Stimulated activated CD4-positive, alpha-beta T cell treated with anti-CD3 and anti-CD28 coated beads, Interleukin-4, amount 100 ng/mL, for 24 hours (primary cell): ENCODE measurements around the gene SNX20.
A peak's percentile ranks its signal among the peaks of the same experiment; 100 is the strongest.

Experiments used
- DNase-seq: peaks from one replicate; pipeline ENCODE4 v3.0.0-alpha.2; 2020

Gene SNX20

GRCh38 chr16:50681021-50681885 lies at the start of gene SNX20:
Gene SNX20, minus strand, starts transcription at chr16:50681312. Its CDS starts 3,786 bp downstream, at chr16:50677526.
- DNase-seq, result peak; percentile 64

- DNase-seq, result no peak
Observed at GRCh38 chr16:50724306-50724705, 43.2 kb upstream of the SNX20 start.

GRCh38 chr16:50722960-50723359 lies 41.8 kb upstream of the SNX20 start:
- no peak for DNase-seq

- DNase-seq, result no peak
Observed at GRCh38 chr16:50722405-50722737, 41.3 kb upstream of the SNX20 start.

GRCh38 chr16:50721549-50722404 lies 40.7 kb upstream of the SNX20 start:
- DNase-seq, result no peak

DNA sequence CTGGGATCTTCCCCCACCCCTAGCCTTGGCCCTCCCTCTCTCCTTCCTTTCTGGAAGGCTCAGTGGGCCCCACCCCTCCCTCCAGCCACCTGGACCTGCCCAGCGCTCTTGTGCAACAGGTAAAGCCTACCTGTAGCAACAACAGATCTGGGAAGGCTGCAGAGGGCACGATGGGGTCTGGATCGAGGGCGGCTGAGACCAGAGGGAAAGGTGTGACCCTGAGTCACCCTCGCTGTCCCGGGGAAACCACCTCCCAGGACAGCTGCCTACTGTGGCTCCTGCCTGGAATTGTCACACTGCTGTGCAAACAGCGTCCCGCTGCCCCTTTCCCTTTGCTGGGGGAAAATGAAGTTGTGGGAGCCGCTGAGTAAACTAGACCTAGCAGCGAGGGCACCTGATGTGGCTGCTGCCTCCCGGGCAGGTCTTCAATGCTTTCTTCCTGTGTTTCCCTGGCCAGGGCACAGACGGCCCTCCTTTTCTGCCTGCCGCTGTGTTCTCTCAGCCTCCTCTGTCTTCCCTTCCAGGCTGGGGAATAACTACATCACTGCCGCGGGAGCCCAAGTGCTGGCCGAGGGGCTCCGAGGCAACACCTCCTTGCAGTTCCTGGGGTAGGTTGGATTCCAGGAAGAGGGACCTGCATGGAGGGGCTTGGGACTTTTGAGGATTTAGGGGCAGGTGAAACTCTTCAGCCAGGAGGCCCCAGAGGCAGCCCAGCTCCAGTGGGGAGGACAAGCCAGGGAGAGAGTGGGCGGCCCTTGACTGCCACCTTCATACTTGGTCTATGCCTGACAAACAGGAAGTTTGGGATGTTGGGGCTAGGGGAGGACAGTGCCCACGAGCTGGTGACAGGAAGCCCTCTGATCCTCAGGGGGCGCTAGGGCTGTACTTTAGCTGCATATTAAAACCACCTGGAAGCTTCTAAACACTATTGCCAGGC lies 38.6 kb upstream of the SNX20 start:
- no peak for DNase-seq

- DNase-seq, result no peak
Observed at GRCh38 chr16:50718761-50719400, 37.8 kb upstream of the SNX20 start.

- DNase-seq, result no peak
Observed at GRCh38 chr16:50718061-50718760, 37.1 kb upstream of the SNX20 start.

DNA sequence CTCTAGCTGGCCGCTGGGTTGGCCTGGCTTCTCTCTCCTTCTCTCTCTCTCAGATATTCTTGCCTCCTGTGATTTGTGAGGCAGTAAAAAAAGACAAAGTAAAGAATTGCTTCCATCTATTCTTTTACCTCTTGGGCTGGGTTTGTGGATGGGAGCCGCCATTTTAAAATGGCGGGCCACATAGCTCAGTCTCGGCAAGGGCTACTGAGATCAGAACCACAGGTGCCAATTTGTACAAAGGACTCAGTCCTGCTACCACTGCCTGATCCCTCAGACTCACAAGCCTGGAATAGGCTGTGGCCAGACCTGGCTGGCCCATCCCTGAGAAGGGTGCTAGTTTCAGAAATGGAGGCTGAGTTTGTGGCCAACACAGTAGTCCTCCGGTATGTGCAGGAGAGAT lies 36.4 kb upstream of the SNX20 start:
- DNase-seq, result no peak

- no peak for DNase-seq
Observed at GRCh38 chr16:50717091-50717490, 36.0 kb upstream of the SNX20 start.

DNA sequence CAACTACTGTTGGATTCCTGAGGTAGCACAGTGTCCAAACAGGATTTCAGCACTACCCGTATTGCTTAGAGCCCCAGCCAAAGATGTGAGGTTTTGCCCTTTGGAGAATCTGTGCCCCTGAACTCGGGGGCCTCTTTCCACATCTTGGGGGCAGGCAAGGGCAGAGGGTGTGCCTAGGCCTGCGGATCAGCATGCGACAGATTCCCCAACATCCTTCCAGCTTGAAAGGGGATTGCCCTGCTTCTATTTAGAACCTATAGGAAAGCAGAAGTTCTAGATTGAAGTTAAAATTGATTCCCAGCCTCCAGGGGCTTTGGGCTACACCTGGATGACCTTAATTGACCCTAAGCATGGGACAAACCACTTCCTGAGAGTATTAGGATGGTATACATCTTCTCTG lies 31.8 kb upstream of the SNX20 start:
- no peak for DNase-seq

DNA sequence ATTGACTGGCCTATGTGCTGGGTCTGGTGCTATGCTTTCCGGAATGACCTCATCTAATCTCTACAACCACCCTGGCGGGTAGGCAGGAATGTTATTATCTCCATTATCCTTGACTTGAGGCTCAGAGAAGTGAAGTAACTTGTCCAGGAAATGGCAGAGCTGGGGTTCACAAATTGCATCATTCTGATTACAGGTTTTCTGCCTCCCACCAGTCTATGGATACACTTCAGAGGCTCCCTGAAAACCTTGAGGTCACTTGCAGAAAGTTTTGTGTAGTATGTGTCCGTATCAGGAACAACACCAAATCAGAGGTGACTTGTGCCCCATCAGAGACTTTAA lies 31.4 kb upstream of the SNX20 start:
- DNase-seq, result no peak

DNA sequence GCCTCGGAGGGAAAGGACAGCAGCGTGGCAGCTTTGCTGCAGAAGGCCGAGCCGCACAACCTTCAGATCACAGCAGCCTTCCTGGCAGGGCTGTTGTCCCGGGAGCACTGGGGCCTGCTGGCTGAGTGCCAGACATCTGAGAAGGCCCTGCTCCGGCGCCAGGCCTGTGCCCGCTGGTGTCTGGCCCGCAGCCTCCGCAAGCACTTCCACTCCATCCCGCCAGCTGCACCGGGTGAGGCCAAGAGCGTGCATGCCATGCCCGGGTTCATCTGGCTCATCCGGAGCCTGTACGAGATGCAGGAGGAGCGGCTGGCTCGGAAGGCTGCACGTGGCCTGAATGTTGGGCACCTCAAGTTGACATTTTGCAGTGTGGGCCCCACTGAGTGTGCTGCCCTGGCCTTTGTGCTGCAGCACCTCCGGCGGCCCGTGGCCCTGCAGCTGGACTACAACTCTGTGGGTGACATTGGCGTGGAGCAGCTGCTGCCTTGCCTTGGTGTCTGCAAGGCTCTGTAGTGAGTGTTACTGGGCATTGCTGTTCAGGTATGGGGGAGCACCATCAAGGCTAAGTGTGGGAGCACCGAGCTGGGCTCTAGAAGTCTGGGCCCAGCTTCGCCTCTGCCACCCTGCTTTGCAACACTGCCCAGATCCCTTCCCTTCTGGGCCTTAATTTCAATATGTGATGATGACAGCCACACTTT lies 30.9 kb upstream of the SNX20 start:
- no peak for DNase-seq

DNA sequence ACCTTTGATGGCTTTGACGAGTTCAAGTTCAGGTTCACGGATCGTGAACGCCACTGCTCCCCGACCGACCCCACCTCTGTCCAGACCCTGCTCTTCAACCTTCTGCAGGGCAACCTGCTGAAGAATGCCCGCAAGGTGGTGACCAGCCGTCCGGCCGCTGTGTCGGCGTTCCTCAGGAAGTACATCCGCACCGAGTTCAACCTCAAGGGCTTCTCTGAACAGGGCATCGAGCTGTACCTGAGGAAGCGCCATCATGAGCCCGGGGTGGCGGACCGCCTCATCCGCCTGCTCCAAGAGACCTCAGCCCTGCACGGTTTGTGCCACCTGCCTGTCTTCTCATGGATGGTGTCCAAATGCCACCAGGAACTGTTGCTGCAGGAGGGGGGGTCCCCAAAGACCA lies 29.9 kb upstream of the SNX20 start:
- DNase-seq, result no peak

DNA sequence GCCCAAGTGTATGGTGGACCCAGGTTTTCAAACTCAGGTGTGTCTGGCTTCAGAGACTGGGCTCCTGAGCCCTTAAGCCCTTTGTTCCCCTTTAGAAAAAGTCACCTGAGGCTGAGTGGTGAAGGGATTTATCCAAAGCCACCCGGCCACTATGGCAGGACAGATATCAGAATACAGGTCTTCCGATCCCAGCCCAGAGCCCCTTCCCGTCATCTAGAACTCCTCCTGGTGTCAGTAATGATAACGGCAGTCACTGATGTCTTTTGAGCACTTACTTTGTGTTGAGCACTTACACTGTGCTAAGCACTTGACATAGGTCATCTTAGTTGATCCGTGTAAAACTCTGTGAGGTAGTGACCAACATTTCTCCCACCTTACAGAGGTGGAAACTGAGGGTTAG lies 28.9 kb upstream of the SNX20 start:
- no peak for DNase-seq

- DNase-seq, result no peak
Observed at GRCh38 chr16:50709061-50709684, 28.1 kb upstream of the SNX20 start.

DNA sequence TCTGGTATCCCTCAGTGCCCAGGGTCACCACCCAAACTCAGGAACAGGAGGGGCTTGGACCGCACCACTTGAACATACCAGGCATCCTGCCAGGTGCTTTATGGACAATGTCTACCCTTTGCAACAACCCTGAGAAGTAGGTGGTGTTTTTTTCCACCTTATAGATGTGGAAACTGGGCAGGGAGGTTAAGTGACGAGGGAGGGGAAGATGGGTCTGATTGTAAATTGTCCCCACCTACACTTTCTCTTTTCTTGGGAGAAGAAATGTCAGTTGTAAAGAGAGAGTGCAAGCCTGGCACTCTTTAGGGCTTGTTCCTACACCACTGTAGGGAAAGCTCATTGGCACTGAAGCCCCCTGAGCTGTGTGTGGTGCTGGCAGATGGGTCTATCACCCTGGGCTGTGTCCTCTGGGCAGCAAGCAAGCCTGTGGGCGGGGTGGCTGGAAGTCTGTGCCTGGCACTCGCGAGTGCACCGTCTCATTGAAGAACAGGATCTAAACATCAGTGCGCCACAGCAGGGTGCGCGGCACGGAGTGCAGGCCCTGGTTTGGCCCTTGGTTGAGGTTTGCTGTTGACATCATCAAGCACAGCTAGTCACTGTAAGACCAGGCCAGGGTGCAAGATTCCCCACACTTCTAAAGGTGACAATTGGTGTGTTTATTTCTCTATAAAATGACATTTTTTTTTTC lies 27.4 kb upstream of the SNX20 start:
- DNase-seq, result peak; percentile 40

- DNase-seq, result no peak
Observed at GRCh38 chr16:50706250-50706649, 25.1 kb upstream of the SNX20 start.

DNA sequence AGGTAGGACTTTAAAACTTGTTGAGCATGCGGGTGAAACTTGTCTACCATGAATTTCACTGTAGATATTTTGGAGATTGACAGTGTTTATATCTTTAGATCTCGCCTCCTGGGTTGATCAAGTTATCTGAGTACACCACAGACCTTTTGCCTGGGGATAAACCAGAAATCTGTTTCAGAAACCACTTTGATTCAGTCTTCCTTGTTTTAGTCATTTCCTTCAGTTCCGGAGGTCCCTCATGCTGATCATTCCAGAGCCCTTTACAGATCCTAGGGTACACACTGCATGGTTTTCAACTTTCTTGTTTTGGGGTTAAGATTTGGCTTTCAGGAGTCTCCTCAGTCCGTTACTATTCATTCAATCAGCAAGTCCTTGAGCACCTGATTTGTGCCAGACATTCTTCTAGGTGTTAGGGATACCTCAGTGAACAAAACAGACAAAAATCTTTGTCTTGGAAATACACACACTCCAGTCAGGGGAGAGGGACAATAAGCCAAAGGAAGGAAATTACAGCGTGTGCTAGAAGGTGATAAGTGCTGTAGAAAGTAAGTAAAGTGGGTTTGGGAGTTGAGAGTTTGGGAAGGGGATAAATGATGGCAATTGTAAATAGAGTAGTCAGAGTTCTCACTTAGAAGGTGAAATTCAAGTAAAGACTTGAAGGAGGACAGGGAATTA lies 24.5 kb upstream of the SNX20 start:
- no peak for DNase-seq

- DNase-seq, result no peak
Observed at GRCh38 chr16:50704245-50704644, 23.1 kb upstream of the SNX20 start.
